Measurements from ENCODE around the gene DRICH1.

Gene DRICH1

GRCh38 chr22:23591846-23592245, 40.3 kb downstream of the DRICH1 start:
- no peak for TF ChIP-seq PAX5 (IDR thresholded peaks at IDR 0.05; ENCODE audit: insufficient read depth, low read length, severe bottlenecking)
- no peak for TF ChIP-seq POLR2A (IDR thresholded peaks at IDR 0.05; ENCODE audit: low read depth, low read length)
- TF ChIP-seq POU2F2 (IDR thresholded peaks at IDR 0.05; ENCODE audit: low read depth, low read length) = no peak
- TF ChIP-seq POLR2AphosphoS5 (IDR thresholded peaks at IDR 0.05; ENCODE audit: low read depth, low read length) = no peak
- no peak for TF ChIP-seq TAF1 (IDR thresholded peaks at IDR 0.05; ENCODE audit: low read depth, low read length)
- no peak for TF ChIP-seq SPI1 (IDR thresholded peaks at IDR 0.05; ENCODE audit: low read depth, low read length)
- FAIRE-seq = no peak
- DNase-seq (ENCODE audit: insufficient read length, low spot score) = no peak

DNA sequence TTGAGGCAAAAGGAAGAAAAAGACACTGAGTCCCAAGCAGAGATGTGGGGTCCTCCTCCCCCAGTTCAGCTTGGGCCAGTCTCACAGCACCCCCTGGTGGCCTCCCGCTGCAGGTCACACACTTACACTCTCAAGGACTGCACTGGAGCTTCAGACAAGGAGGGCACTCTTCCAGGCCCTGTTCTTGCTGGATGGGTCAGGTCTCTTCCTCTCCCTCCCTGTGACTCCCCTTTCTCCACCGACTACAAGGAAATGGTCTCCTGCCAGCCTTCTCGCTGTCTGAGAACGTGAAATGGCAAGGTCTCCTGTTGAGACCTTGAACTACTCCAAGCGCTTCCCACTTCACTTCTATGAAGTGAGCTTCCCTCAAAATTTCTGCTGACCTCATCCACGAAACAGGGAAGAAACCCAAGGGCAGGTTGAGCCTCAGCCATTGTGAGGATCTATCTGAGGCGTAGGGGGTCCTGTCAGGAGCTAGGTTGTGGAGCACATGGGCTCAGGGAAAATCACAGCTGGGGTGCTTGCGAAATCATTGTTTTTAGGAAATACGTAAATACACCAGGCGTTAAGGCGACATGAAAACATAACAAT, 40.8 kb downstream of the DRICH1 start:
- TF ChIP-seq SPI1 (IDR thresholded peaks at IDR 0.05; ENCODE audit: low read depth, low read length) (no peak), PAX5 (IDR thresholded peaks at IDR 0.05; ENCODE audit: insufficient read depth, low read length, severe bottlenecking) (no peak)
- FAIRE-seq (peak; percentile 48), DNase-seq (ENCODE audit: insufficient read length, low spot score) (peak; percentile 59)

- TF ChIP-seq SPI1 (IDR thresholded peaks at IDR 0.05; ENCODE audit: low read depth, low read length) (0 out of 2 replicates have a peak, but pooled peaks have one; percentile 5), TAF1 (IDR thresholded peaks at IDR 0.05; ENCODE audit: low read depth, low read length) (no peak)
- DNase-seq (ENCODE audit: insufficient read length, low spot score) (no peak), FAIRE-seq (no peak)
Observed at GRCh38 chr22:23583836-23584235, 48.3 kb downstream of the DRICH1 start.

DNA sequence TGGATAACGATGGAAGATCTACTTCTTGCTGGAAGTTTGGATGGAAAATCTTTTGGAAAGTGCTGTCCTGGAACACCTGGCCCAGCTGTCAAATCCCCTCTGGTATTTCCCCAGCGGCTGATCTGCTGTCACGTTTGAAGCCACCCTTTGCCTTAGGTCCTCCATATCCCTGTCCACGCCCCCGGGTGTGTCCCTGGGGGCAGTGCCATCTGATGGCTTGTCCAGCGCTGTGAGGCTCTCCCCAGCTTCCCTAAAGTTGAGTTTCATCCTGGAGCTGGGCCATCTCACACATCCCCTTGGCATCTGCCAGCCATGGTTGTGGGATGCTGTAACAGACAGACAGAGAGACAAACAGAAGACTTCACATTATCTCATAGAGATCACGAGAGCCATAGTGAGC, 49.0 kb downstream of the DRICH1 start:
- FAIRE-seq = no peak
- no peak for DNase-seq (ENCODE audit: insufficient read length, low spot score)
- TF ChIP-seq PAX5 (IDR thresholded peaks at IDR 0.05; ENCODE audit: insufficient read depth, low read length, severe bottlenecking) (no peak), TAF1 (IDR thresholded peaks at IDR 0.05; ENCODE audit: low read depth, low read length) (no peak)

- TF ChIP-seq POLR2AphosphoS5 (IDR thresholded peaks at IDR 0.05; ENCODE audit: low read depth, low read length) (no peak), POU2F2 (IDR thresholded peaks at IDR 0.05; ENCODE audit: low read depth, low read length) (no peak), TAF1 (IDR thresholded peaks at IDR 0.05; ENCODE audit: low read depth, low read length) (no peak), POLR2A (IDR thresholded peaks at IDR 0.05; ENCODE audit: low read depth, low read length) (no peak), SPI1 (IDR thresholded peaks at IDR 0.05; ENCODE audit: low read depth, low read length) (no peak)
- FAIRE-seq (no peak), DNase-seq (ENCODE audit: insufficient read length, low spot score) (no peak)
Observed at GRCh38 chr22:23581260-23581650, 50.9 kb downstream of the DRICH1 start.

- FAIRE-seq (no peak), DNase-seq (ENCODE audit: insufficient read length, low spot score) (no peak)
- no peak for TF ChIP-seq TAF1 (IDR thresholded peaks at IDR 0.05; ENCODE audit: low read depth, low read length)
- TF ChIP-seq POLR2A (IDR thresholded peaks at IDR 0.05; ENCODE audit: low read depth, low read length) = no peak
- TF ChIP-seq POU2F2 (IDR thresholded peaks at IDR 0.05; ENCODE audit: low read depth, low read length) = no peak
- no peak for TF ChIP-seq PAX5 (IDR thresholded peaks at IDR 0.05; ENCODE audit: insufficient read depth, low read length, severe bottlenecking)
- TF ChIP-seq SPI1 (IDR thresholded peaks at IDR 0.05; ENCODE audit: low read depth, low read length) = no peak
- no peak for TF ChIP-seq POLR2AphosphoS5 (IDR thresholded peaks at IDR 0.05; ENCODE audit: low read depth, low read length)
Observed at GRCh38 chr22:23580576-23581259, 51.4 kb downstream of the DRICH1 start.

DNA sequence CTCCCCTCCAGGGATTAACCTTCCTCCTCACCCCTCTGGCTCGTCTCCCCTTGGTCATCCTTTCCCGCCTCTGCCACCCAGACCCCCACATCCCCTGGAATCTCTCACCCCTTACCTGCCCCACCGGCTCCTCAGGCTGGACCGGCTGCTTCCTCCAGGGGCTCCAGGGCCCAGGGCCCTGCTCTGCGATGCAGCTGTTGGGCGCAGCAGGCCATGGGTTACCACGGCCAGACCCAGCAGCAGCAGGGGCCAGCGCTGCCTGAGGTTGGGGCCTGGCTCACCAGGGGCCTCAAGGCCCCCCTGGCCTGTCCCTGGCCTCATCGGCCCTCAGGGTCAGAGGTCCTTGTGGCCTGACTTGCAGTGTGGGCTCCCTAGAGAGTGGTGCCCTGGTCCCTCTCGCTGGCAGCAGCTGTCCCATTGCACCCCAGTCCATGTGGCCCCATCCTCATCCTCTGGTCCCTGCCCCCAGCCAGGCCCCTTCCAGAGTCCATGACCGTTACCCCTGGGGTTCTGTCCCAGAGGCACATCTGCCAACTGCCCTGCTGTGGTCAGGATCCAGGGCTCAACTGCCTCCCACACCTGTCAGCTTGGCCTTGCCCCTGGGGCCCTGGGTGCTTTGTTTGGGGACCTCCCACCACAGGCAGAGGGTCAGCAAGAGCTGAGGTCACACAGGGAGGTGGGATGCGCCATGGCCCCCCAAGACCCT, 52.1 kb downstream of the DRICH1 start, which contains the start of gene IGLL1:
TSS of gene IGLL1 (minus strand) at position 421 of the 706 bp plus-strand sequence. CDS start at position 321, 100 bp downstream.
- TF ChIP-seq POLR2AphosphoS5 (IDR thresholded peaks at IDR 0.05; ENCODE audit: low read depth, low read length) (no peak), PAX5 (IDR thresholded peaks at IDR 0.05; ENCODE audit: insufficient read depth, low read length, severe bottlenecking) (no peak), POLR2A (IDR thresholded peaks at IDR 0.05; ENCODE audit: low read depth, low read length) (no peak), POU2F2 (IDR thresholded peaks at IDR 0.05; ENCODE audit: low read depth, low read length) (no peak), SPI1 (IDR thresholded peaks at IDR 0.05; ENCODE audit: low read depth, low read length) (no peak), TAF1 (IDR thresholded peaks at IDR 0.05; ENCODE audit: low read depth, low read length) (no peak)
- FAIRE-seq = no peak
- no peak for DNase-seq (ENCODE audit: insufficient read length, low spot score)

GRCh38 chr22:23579280-23579679, 52.8 kb downstream of the DRICH1 start:
- no peak for FAIRE-seq
- no peak for DNase-seq (ENCODE audit: insufficient read length, low spot score)
- TF ChIP-seq SPI1 (IDR thresholded peaks at IDR 0.05; ENCODE audit: low read depth, low read length) (no peak), POLR2AphosphoS5 (IDR thresholded peaks at IDR 0.05; ENCODE audit: low read depth, low read length) (no peak), PAX5 (IDR thresholded peaks at IDR 0.05; ENCODE audit: insufficient read depth, low read length, severe bottlenecking) (no peak), POLR2A (IDR thresholded peaks at IDR 0.05; ENCODE audit: low read depth, low read length) (no peak), TAF1 (IDR thresholded peaks at IDR 0.05; ENCODE audit: low read depth, low read length) (no peak), POU2F2 (IDR thresholded peaks at IDR 0.05; ENCODE audit: low read depth, low read length) (no peak)

GRCh38 chr22:23578306-23578705, 53.8 kb downstream of the DRICH1 start:
- FAIRE-seq (no peak), DNase-seq (ENCODE audit: insufficient read length, low spot score) (no peak)
- TF ChIP-seq TAF1 (IDR thresholded peaks at IDR 0.05; ENCODE audit: low read depth, low read length) (no peak), POLR2AphosphoS5 (IDR thresholded peaks at IDR 0.05; ENCODE audit: low read depth, low read length) (no peak), PAX5 (IDR thresholded peaks at IDR 0.05; ENCODE audit: insufficient read depth, low read length, severe bottlenecking) (no peak), POLR2A (IDR thresholded peaks at IDR 0.05; ENCODE audit: low read depth, low read length) (no peak), POU2F2 (IDR thresholded peaks at IDR 0.05; ENCODE audit: low read depth, low read length) (no peak), SPI1 (IDR thresholded peaks at IDR 0.05; ENCODE audit: low read depth, low read length) (no peak)

DNA sequence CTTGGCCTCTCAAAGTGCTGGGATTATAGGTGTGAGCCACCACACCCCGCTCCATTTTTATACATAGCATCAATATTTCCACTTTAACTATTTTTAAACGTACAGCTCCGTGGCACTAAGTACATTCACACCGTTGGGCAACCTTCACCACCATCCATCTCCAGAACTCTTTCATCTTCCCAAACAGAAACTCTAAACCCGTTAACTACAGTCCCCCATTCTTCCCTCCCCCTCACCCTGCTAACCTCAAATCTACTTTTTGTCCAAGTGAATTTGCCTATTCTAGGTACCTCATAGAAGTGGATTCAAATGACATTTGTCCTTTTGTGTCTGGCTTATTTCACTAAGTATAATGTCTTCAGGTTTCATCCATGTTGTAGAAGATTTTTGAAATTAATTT, 55.4 kb downstream of the DRICH1 start:
- TF ChIP-seq POLR2AphosphoS5 (IDR thresholded peaks at IDR 0.05; ENCODE audit: low read depth, low read length) (no peak), SPI1 (IDR thresholded peaks at IDR 0.05; ENCODE audit: low read depth, low read length) (no peak), TAF1 (IDR thresholded peaks at IDR 0.05; ENCODE audit: low read depth, low read length) (no peak), POU2F2 (IDR thresholded peaks at IDR 0.05; ENCODE audit: low read depth, low read length) (no peak), POLR2A (IDR thresholded peaks at IDR 0.05; ENCODE audit: low read depth, low read length) (no peak), PAX5 (IDR thresholded peaks at IDR 0.05; ENCODE audit: insufficient read depth, low read length, severe bottlenecking) (no peak)
- FAIRE-seq = no peak
- no peak for DNase-seq (ENCODE audit: insufficient read length, low spot score)
